ENCODE measurements around the gene EPHA5.

GRCh38 chr4:65391382-65391781, 278.9 kb downstream of the EPHA5 start:
- no peak for TF ChIP-seq ZBTB20 (tag by site-specific recombination; IDR thresholded peaks at IDR 0.05)
- TF ChIP-seq, protein P1, sequence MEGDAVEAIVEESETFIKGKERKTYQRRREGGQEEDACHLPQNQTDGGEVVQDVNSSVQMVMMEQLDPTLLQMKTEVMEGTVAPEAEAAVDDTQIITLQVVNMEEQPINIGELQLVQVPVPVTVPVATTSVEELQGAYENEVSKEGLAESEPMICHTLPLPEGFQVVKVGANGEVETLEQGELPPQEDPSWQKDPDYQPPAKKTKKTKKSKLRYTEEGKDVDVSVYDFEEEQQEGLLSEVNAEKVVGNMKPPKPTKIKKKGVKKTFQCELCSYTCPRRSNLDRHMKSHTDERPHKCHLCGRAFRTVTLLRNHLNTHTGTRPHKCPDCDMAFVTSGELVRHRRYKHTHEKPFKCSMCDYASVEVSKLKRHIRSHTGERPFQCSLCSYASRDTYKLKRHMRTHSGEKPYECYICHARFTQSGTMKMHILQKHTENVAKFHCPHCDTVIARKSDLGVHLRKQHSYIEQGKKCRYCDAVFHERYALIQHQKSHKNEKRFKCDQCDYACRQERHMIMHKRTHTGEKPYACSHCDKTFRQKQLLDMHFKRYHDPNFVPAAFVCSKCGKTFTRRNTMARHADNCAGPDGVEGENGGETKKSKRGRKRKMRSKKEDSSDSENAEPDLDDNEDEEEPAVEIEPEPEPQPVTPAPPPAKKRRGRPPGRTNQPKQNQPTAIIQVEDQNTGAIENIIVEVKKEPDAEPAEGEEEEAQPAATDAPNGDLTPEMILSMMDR (tag by site-specific recombination; IDR thresholded peaks at IDR 0.05), result no peak
- TF ChIP-seq ZNF677 (tag by site-specific recombination; IDR thresholded peaks at IDR 0.05), result no peak
- TF ChIP-seq, protein P2, sequence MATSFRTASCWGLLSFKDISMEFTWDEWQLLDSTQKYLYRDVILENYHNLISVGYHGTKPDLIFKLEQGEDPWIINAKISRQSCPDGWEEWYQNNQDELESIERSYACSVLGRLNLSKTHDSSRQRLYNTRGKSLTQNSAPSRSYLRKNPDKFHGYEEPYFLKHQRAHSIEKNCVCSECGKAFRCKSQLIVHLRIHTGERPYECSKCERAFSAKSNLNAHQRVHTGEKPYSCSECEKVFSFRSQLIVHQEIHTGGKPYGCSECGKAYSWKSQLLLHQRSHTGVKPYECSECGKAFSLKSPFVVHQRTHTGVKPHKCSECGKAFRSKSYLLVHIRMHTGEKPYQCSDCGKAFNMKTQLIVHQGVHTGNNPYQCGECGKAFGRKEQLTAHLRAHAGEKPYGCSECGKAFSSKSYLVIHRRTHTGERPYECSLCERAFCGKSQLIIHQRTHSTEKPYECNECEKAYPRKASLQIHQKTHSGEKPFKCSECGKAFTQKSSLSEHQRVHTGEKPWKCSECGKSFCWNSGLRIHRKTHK (tag by site-specific recombination; IDR thresholded peaks at IDR 0.05), result no peak
- TF ChIP-seq KLF10 (tag by site-specific recombination; IDR thresholded peaks at IDR 0.05), result no peak
- TF ChIP-seq YY1 (tag by site-specific recombination; IDR thresholded peaks at IDR 0.05), result no peak

Data from HEK293 (cell line).